ENCODE data around the gene SEMA4B. TPM values are rescaled to one million over a fixed set of nuclear protein-coding genes. Genes with fewer than 3 reads are reported as not detected.
A peak's percentile ranks its signal among the peaks of the same experiment; 100 is the strongest.

The SEMA4B gene
- total RNA-seq, 5 donors from 2014 or later (not counting 1 experiment from before 2014, with no cell fraction given) = 11.7 to 34.7 (median 25.4) TPM

GRCh38 chr15:90191794-90192509 is 9.2 kb upstream of the SEMA4B start:
- Histone ChIP-seq H3K36me3 (ENCODE audit: control insufficient read depth in 2 of 2, extremely low read depth in 1 of 2, insufficient read depth in 1 of 2, low read length in 1 of 2) (no peaks in the 10 kb centered on the region), H3K4me3 (ENCODE audit: control insufficient read depth in 1 of 2, extremely low read depth in 1 of 2, low read length in 1 of 2) (peak overlapping the region; percentile 16 to 29), H3K4me1 (ENCODE audit: control insufficient read depth in 1 of 2, extremely low read depth in 1 of 2, insufficient read depth in 2 of 2, low read length in 2 of 2) (peaks cover 23 to 31% of the 10 kb centered on the region in 2 experiments), H3K9me3 (no peaks in the 10 kb centered on the region), H3K27me3 (replicated peaks in 1 of 2; ENCODE audit: control insufficient read depth in 2 of 2, extremely low read depth in 1 of 2, insufficient read depth in 2 of 2, low read length in 1 of 2) (no peaks in the 10 kb centered on the region), H3K27ac (ENCODE audit: low read length) (peak overlapping the region; percentile 32)
- no peaks in the 10 kb centered on the region for H3K9me3 Mint-ChIP-seq
- peak overlapping the region; percentile 43 to 81 (median 64) for H3K4me3 Mint-ChIP-seq
- ChIA-PET POLR2A (interaction anchor here (0.6 to 1.5 kb wide), 4 partner anchors 9 to 96 kb away, joined by 3 to 11 read pairs (median 7); partner anchors contain the start of genes CIB1 (in 1 of the 2), GDPGP1 (in 1 of the 2) and SEMA4B (in 1 of the 2)), CTCF (interaction anchor here in 1 of 2 donors (0.6 kb wide), 2 partner anchors 35 to 40 kb away, joined by 3 to 6 read pairs; no protein-coding TSS in a partner anchor)
- peaks cover 23 to 41% (median 26%) of the 10 kb centered on the region in 3 donors for H3K4me1 Mint-ChIP-seq
- peak; percentile 79 to 91 (median 88) for ATAC-seq (replicated peaks in 1 of 4)
- peak overlapping the region; percentile 81 to 89 for H3K27ac Mint-ChIP-seq
- H3K27me3 Mint-ChIP-seq = no peaks in the 10 kb centered on the region
- WGBS (ENCODE audit: insufficient coverage) = 32% methylated on average over 4 of the region's 7 CpGs
- peak in 25 of 35 experiments; percentile 14 to 49 (median 29) for DNase-seq
- no peaks in the 10 kb centered on the region for H3K36me3 Mint-ChIP-seq

GRCh38 chr15:90192961-90193786 is 8.0 kb upstream of the SEMA4B start:
- CTCF ChIA-PET = no interaction called here
- H3K27me3 Mint-ChIP-seq = no peaks in the 10 kb centered on the region
- Histone ChIP-seq H3K36me3 (ENCODE audit: control insufficient read depth in 2 of 2, extremely low read depth in 1 of 2, insufficient read depth in 1 of 2, low read length in 1 of 2) (no peaks in the 10 kb centered on the region), H3K4me3 (ENCODE audit: control insufficient read depth in 1 of 2, extremely low read depth in 1 of 2, low read length in 1 of 2) (peak overlapping the region in 1 of 2 donors; percentile 10), H3K27me3 (replicated peaks in 1 of 2; ENCODE audit: control insufficient read depth in 2 of 2, extremely low read depth in 1 of 2, insufficient read depth in 2 of 2, low read length in 1 of 2) (no peaks in the 10 kb centered on the region), H3K9me3 (no peaks in the 10 kb centered on the region), H3K4me1 (ENCODE audit: control insufficient read depth in 1 of 2, extremely low read depth in 1 of 2, insufficient read depth in 2 of 2, low read length in 2 of 2) (peaks cover 23 to 31% of the 10 kb centered on the region in 2 experiments), H3K27ac (ENCODE audit: low read length) (no peak overlapping the region)
- peak in 3 of 4 experiments; percentile 36 to 63 (median 43) for ATAC-seq (replicated peaks in 1 of 4)
- peak overlapping the region in 2 of 3 donors; percentile 22 to 81 for H3K4me3 Mint-ChIP-seq
- peaks cover 21 to 38% (median 26%) of the 10 kb centered on the region in 3 donors for H3K4me1 Mint-ChIP-seq
- no peaks in the 10 kb centered on the region for H3K9me3 Mint-ChIP-seq
- POLR2A ChIA-PET = interaction anchor here (0.6 to 1.1 kb wide), 2 partner anchors 8 to 12 kb away, joined by 3 to 4 read pairs; partner anchors contain the start of gene SEMA4B (in 1 of the 2)
- 54% methylated on average over 13 of the region's 16 CpGs for WGBS (ENCODE audit: insufficient coverage)
- no peaks in the 10 kb centered on the region for H3K36me3 Mint-ChIP-seq
- peak in 1 of 35 experiments; percentile 27 for DNase-seq
- H3K27ac Mint-ChIP-seq = peak overlapping the region; percentile 62 to 81

GRCh38 chr15:90194655-90195054 is 6.5 kb upstream of the SEMA4B start:
- Histone ChIP-seq H3K36me3 (ENCODE audit: control insufficient read depth in 2 of 2, extremely low read depth in 1 of 2, insufficient read depth in 1 of 2, low read length in 1 of 2) (no peaks in the 10 kb centered on the region), H3K4me1 (ENCODE audit: control insufficient read depth in 1 of 2, extremely low read depth in 1 of 2, insufficient read depth in 2 of 2, low read length in 2 of 2) (peaks cover 23 to 31% of the 10 kb centered on the region in 2 experiments), H3K27ac (ENCODE audit: low read length) (no peak overlapping the region), H3K4me3 (ENCODE audit: control insufficient read depth in 1 of 2, extremely low read depth in 1 of 2, low read length in 1 of 2) (no peak overlapping the region), H3K9me3 (no peaks in the 10 kb centered on the region), H3K27me3 (replicated peaks in 1 of 2; ENCODE audit: control insufficient read depth in 2 of 2, extremely low read depth in 1 of 2, insufficient read depth in 2 of 2, low read length in 1 of 2) (no peaks in the 10 kb centered on the region)
- CTCF ChIA-PET = no interaction called here
- Mint-ChIP-seq H3K27ac (peak overlapping the region in 1 of 2 donors; percentile 43), H3K36me3 (no peaks in the 10 kb centered on the region), H3K27me3 (no peaks in the 10 kb centered on the region), H3K4me1 (peaks cover 23 to 37% (median 26%) of the 10 kb centered on the region in 3 donors), H3K9me3 (no peaks in the 10 kb centered on the region), H3K4me3 (no peak overlapping the region)
- ATAC-seq (replicated peaks in 1 of 4) = no peak
- WGBS (ENCODE audit: insufficient coverage) = no CpG with 5 or more reads among the region's 2 CpGs
- POLR2A ChIA-PET = interaction anchor here in 1 of 2 donors (0.6 to 0.7 kb wide), 2 partner anchors 28 to 179 kb away, joined by 5 to 6 read pairs; no protein-coding TSS in a partner anchor
- no peak for DNase-seq

GRCh38 chr15:90200534-90201129 is 498 bp upstream of the SEMA4B start:
- ChIA-PET POLR2A (interaction anchor here in 1 of 2 donors (0.8 to 2.2 kb wide), 2 partner anchors 30 to 33 kb away, joined by 4 to 11 read pairs; partner anchors contain the start of genes CIB1 and GDPGP1), CTCF (interaction anchor here (0.6 to 1.0 kb wide), 5 partner anchors 12 to 820 kb away, joined by 3 to 7 read pairs (median 3); no protein-coding TSS in a partner anchor)
- Histone ChIP-seq H3K27me3 (replicated peaks in 1 of 2; ENCODE audit: control insufficient read depth in 2 of 2, extremely low read depth in 1 of 2, insufficient read depth in 2 of 2, low read length in 1 of 2) (peaks cover 0 to 4% of the 10 kb centered on the region in 2 experiments), H3K4me3 (ENCODE audit: control insufficient read depth in 1 of 2, extremely low read depth in 1 of 2, low read length in 1 of 2) (peak overlapping the region; percentile 61 to 65), H3K36me3 (ENCODE audit: control insufficient read depth in 2 of 2, extremely low read depth in 1 of 2, insufficient read depth in 1 of 2, low read length in 1 of 2) (no peaks in the 10 kb centered on the region), H3K4me1 (ENCODE audit: control insufficient read depth in 1 of 2, extremely low read depth in 1 of 2, insufficient read depth in 2 of 2, low read length in 2 of 2) (peaks cover 13 to 26% of the 10 kb centered on the region in 2 experiments), H3K9me3 (no peaks in the 10 kb centered on the region), H3K27ac (ENCODE audit: low read length) (peak overlapping the region; percentile 8)
- peak overlapping the region; percentile 79 to 86 for H3K27ac Mint-ChIP-seq
- DNase-seq (peak in 1 of 35 experiments; percentile 8), ATAC-seq (replicated peaks in 1 of 4) (no peak)
- H3K4me3 Mint-ChIP-seq = peak overlapping the region; percentile 81 to 96 (median 85)
- 51% methylated on average over 8 of the region's 24 CpGs for WGBS (ENCODE audit: insufficient coverage)
- H3K9me3 Mint-ChIP-seq = no peaks in the 10 kb centered on the region
- H3K36me3 Mint-ChIP-seq = no peaks in the 10 kb centered on the region
- H3K4me1 Mint-ChIP-seq = peaks cover 21 to 27% (median 22%) of the 10 kb centered on the region in 3 donors
- no peaks in the 10 kb centered on the region for H3K27me3 Mint-ChIP-seq

- H3K36me3 ChIP-seq (ENCODE audit: control insufficient read depth in 2 of 2, extremely low read depth in 1 of 2, insufficient read depth in 1 of 2, low read length in 1 of 2) = peaks cover 0 to 5% of the 10 kb centered on the region in 2 donors
- H3K27me3 ChIP-seq (replicated peaks in 1 of 2; ENCODE audit: control insufficient read depth in 2 of 2, extremely low read depth in 1 of 2, insufficient read depth in 2 of 2, low read length in 1 of 2) = peaks cover 0 to 4% of the 10 kb centered on the region in 2 experiments
- DNase-seq (no peak), ATAC-seq (replicated peaks in 1 of 4) (no peak)
- CTCF ChIA-PET = interaction anchor here in 1 of 2 donors (0.9 kb wide), 1 partner anchor 19 kb away, joined by 4 read pairs; no protein-coding TSS in a partner anchor
- Mint-ChIP-seq H3K9me3 (no peaks in the 10 kb centered on the region), H3K36me3 (peaks cover 9% of the 10 kb centered on the region), H3K4me1 (peaks cover 21 to 29% (median 22%) of the 10 kb centered on the region in 3 donors), H3K4me3 (peak overlapping the region; percentile 84 to 96 (median 91)), H3K27me3 (no peaks in the 10 kb centered on the region), H3K27ac (peak overlapping the region; percentile 52 to 61)
- WGBS (ENCODE audit: insufficient coverage) = 33% methylated on average over 23 of the region's 25 CpGs
- peaks cover 13 to 26% of the 10 kb centered on the region in 2 experiments for H3K4me1 ChIP-seq (ENCODE audit: control insufficient read depth in 1 of 2, extremely low read depth in 1 of 2, insufficient read depth in 2 of 2, low read length in 2 of 2)
- no peak overlapping the region for H3K27ac ChIP-seq (ENCODE audit: low read length)
- H3K9me3 ChIP-seq = no peaks in the 10 kb centered on the region
- POLR2A ChIA-PET = interaction anchor here (0.7 to 2.2 kb wide), 3 partner anchors 9 to 75 kb away, joined by 3 to 11 read pairs (median 4); partner anchors contain the start of genes CIB1 (in 1 of the 2) and GDPGP1 (in 1 of the 2)
- peak overlapping the region; percentile 61 to 87 for H3K4me3 ChIP-seq (ENCODE audit: control insufficient read depth in 1 of 2, extremely low read depth in 1 of 2, low read length in 1 of 2)
Observed at GRCh38 chr15:90201944-90202375, 830 bp downstream of the SEMA4B start.
